Spleen (tissue), 7 donors: Measurements from ENCODE around the gene TP73.

ENCODE experiments used
- POLR2A ChIP-seq, 3 donors: fragments of 450-650 bp; IDR thresholded peaks; one replicate each; pipeline ENCODE4 v1.5.1; 2017; ENCODE audit warnings: antibody characterized with exemption in 3 of 3, mild to moderate bottlenecking in 1 of 3
- POLR2AphosphoS5 ChIP-seq, 3 donors: sonication (generic); formaldehyde crosslinking; IDR thresholded peaks; one replicate each; pipeline ENCODE4 v1.5.1; 2017; ENCODE audit warnings: antibody characterized with exemption in 3 of 3
- TF ChIP-seq, protein P1 (sequence below), 11 experiments: fragments of 200-600 bp in 7 of 11; fragments of 450-650 bp in 4 of 11; sonication (generic) in 4 of 11; IDR thresholded peaks in 8 of 11; conservative IDR thresholded peaks in 3 of 11; 1 replicate in 7 of 11; 2 replicates in 4 of 11; pipeline versions ENCODE4 v1.4.0 to v1.8.0; 2016 to 2021; ENCODE audit warnings: antibody characterized with exemption in 11 of 11, inconsistent platforms in 4 of 11, mild to moderate bottlenecking in 1 of 11
- donor health status: DM: no; HTN: no; CAD: no; lungs with moderate emphysema.
- donor health status: DM: no; HTN: no; CAD: no.
- donor health status: DM: no; HTN: no; CAD: no.

DNA sequence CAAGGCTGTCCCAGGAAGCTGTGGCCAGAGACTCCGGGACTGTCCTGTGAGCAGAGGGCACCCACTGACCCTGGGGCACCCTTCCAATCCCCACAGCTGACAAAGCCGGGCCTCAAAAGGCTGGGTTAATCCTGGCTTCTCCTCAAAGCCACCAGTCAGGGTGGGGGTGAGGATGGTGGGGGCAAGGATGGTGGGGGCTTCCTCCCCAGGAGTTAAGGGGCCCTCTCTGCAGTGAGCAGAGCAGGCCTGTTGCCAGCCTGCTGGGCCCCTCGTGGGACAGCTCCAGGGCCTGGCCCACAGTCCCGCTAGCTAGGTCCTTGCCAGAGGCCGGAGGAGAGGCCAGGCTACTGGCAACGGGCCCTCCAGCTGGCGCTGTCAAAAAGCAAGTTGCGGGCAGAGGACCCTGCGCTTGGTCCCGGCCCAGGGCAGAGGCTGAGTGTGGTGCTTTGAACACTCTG lies 62.0 kb downstream of the TP73 start:
- TF ChIP-seq POLR2A (IDR thresholded peaks at IDR 0.05) (no peak), POLR2AphosphoS5 (IDR thresholded peaks at IDR 0.05) (no peak)
- TF ChIP-seq, protein P1, sequence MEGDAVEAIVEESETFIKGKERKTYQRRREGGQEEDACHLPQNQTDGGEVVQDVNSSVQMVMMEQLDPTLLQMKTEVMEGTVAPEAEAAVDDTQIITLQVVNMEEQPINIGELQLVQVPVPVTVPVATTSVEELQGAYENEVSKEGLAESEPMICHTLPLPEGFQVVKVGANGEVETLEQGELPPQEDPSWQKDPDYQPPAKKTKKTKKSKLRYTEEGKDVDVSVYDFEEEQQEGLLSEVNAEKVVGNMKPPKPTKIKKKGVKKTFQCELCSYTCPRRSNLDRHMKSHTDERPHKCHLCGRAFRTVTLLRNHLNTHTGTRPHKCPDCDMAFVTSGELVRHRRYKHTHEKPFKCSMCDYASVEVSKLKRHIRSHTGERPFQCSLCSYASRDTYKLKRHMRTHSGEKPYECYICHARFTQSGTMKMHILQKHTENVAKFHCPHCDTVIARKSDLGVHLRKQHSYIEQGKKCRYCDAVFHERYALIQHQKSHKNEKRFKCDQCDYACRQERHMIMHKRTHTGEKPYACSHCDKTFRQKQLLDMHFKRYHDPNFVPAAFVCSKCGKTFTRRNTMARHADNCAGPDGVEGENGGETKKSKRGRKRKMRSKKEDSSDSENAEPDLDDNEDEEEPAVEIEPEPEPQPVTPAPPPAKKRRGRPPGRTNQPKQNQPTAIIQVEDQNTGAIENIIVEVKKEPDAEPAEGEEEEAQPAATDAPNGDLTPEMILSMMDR (IDR thresholded peaks at IDR 0.05 in 8 of 11, conservative IDR thresholded peaks at IDR 0.05 in 3 of 11) = no peak
